Spleen (tissue), 11 donors: ENCODE results near the gene PLB1. TPM values are rescaled to one million over a fixed set of nuclear protein-coding genes. Genes with fewer than 3 reads are reported as not detected.

Experiments used
- DNase-seq: peaks from one replicate; pipeline ENCODE4 v3.0.0-alpha.2; 2020
- H3K27ac ChIP-seq, 8 donors: fragments of 200-600 bp; sonication (generic) in 7 of 8; 1 replicate in 4 of 8; 2 replicates in 4 of 8; pipeline versions ENCODE4 v1.5.0 to v1.8.0; 2016 to 2021; ENCODE audit warnings: inconsistent platforms in 4 of 8, mild to moderate bottlenecking in 4 of 8, moderate library complexity in 1 of 8
- H3K27me3 ChIP-seq, 7 donors: fragments of 200-600 bp; sonication (generic) in 6 of 7; replicated peaks in 1 of 7; 1 replicate in 4 of 7; 2 replicates in 3 of 7; pipeline versions ENCODE4 v1.5.0 to v1.8.0; 2016 to 2021; ENCODE audit warnings: inconsistent platforms in 3 of 7, mild to moderate bottlenecking in 1 of 7
- H3K36me3 ChIP-seq, 6 donors: fragments of 200-600 bp; sonication (generic) in 5 of 6; 1 replicate in 4 of 6; 2 replicates in 2 of 6; pipeline versions ENCODE4 v1.5.0 to v1.8.0; 2016 to 2021; ENCODE audit warnings: inconsistent platforms in 2 of 6
- H3K4me1 ChIP-seq, 6 donors: fragments of 200-600 bp; sonication (generic) in 5 of 6; 1 replicate in 3 of 6; 2 replicates in 3 of 6; pipeline versions ENCODE4 v1.5.0 to v1.8.0; 2016 to 2021; ENCODE audit warnings: inconsistent platforms in 3 of 6
- H3K4me3 ChIP-seq, 8 donors: fragments of 200-600 bp; sonication (generic) in 7 of 8; 1 replicate in 4 of 8; 2 replicates in 4 of 8; pipeline versions ENCODE4 v1.5.0 to v1.8.0; 2016 to 2021; ENCODE audit warnings: inconsistent platforms in 4 of 8, mild to moderate bottlenecking in 4 of 8, moderate library complexity in 2 of 8
- H3K9me3 ChIP-seq, 8 donors: fragments of 200-600 bp; sonication (generic) in 7 of 8; 1 replicate in 4 of 8; 2 replicates in 4 of 8; pipeline versions ENCODE4 v1.5.0 to v1.8.0; 2016 to 2021; ENCODE audit warnings: inconsistent platforms in 4 of 8
- CTCF ChIP-seq, 11 experiments: fragments of 200-600 bp in 7 of 11; fragments of 450-650 bp in 4 of 11; sonication (generic) in 4 of 11; IDR thresholded peaks in 8 of 11; conservative IDR thresholded peaks in 3 of 11; 1 replicate in 7 of 11; 2 replicates in 4 of 11; pipeline versions ENCODE4 v1.4.0 to v1.8.0; 2016 to 2021; ENCODE audit warnings: antibody characterized with exemption in 11 of 11, inconsistent platforms in 4 of 11, mild to moderate bottlenecking in 1 of 11
- POLR2A ChIP-seq, 3 donors: fragments of 450-650 bp; IDR thresholded peaks; one replicate each; pipeline ENCODE4 v1.5.1; 2017; ENCODE audit warnings: antibody characterized with exemption in 3 of 3, mild to moderate bottlenecking in 1 of 3
- POLR2AphosphoS5 ChIP-seq, 3 donors: sonication (generic); formaldehyde crosslinking; IDR thresholded peaks; one replicate each; pipeline ENCODE4 v1.5.1; 2017; ENCODE audit warnings: antibody characterized with exemption in 3 of 3
- WGBS, 5 donors: extraction: QIAGEN DNeasy Blood & Tissue Kit in 3 of 5; methylation state at CpG; one replicate each; pipeline versions ENCODE4 v1.1.5 to v1.1.7; 2013 to 2018; 5-methylcytosine and 5-hydroxymethylcytosine counted together
- intact Hi-C: fragments of 100-400 bp; cut with DNase I; formaldehyde crosslinking; loops from one replicate; pipeline ENCODE4 v1.15.0; 2023; ENCODE audit warnings: low total_unique reads
- polyA plus RNA-seq, 3 donors: library from polyadenylated mRNA; stranded (reverse); fragments of 200-250 nt; gene quantifications; one replicate each; pipeline ENCODE4 v1.2.1, GENCODE V29; 2013
- total RNA-seq, 7 donors: library from RNA; depleted of rRNA in 3 of 7; stranded (reverse); fragments of >200 nt in 3 of 7; fragmentation: NEBNext Ultra II Directional in 4 of 7; extraction: Animal tissue kit (Norgen Biotek cat#: 25700) in 4 of 7; gene quantifications; one replicate each; pipeline versions ENCODE4 v1.1.0 to v1.2.1, GENCODE V29; 2016 to 2021
- donor health status: healthy with polysubstance abuse.
- donor health status: DM: no; HTN: no; CAD: no; lungs with moderate emphysema.
- donor health status: DM: no; HTN: no; CAD: no.
- donor health status: Bipolar disorder and iron deficiency.
- donor health status: healthy.
- donor health status: DM: no; HTN: no; CAD: no.
- donor health status: DM: yes; HTN: yes; CAD: no.

The PLB1 gene
- total and polyA plus RNA-seq, 10 donors, result 3.8 to 45.7 (median 13.9) TPM

DNA sequence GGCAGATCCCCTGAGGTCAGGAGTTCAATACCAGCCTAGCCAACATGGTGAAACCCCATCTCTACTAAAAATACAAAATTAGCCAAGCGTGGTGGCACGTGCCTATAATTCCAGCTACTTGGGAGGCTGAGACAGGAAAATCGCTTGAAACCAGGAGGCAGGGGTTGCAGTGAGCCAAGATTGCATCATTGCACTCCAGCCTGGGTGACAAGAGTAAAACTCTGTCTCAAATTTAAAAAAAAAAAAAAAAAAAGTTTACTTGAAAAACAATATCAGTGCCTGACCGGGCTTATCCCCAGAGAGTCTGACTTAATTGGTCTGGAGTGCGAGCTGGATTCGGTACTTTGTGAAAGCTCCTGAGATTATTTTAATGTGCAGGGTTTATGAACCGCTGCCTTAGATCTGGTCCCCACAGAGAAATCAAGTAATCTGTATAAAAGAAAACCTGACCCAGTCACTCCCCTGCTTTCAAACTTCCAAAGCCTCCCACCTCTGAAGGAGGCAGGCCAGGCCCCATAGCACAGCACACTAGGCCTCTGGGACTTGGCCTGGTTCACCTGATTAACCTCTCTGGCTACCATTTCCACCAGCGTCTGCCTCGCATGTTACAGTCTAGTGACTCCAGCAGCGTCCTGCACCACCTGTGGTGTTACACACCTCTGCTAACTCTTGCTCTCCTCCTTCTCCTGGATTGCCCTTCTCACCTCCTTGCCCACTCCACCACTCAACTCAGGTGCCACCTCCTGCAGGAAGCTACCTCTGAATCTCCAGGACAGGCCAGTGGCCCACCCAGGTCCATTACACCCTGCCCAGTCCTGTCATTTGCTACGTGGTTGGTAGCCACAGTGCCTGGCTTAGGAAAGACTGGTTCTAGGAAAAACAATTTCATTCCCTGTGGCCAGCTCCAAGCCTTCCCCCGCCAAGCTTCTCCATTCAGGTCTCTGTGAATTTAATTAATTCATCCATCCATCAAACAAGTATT is 141.5 kb downstream of the PLB1 start:
- no peaks in the 10 kb centered on the region for H3K27me3 ChIP-seq
- TF ChIP-seq POLR2AphosphoS5 (IDR thresholded peaks at IDR 0.05) (no peak), CTCF (IDR thresholded peaks at IDR 0.05 in 8 of 11, conservative IDR thresholded peaks at IDR 0.05 in 3 of 11) (no peak), POLR2A (IDR thresholded peaks at IDR 0.05) (no peak)
- H3K36me3 ChIP-seq, result peaks cover 0 to 26% (median 0%) of the 10 kb centered on the region in 6 donors
- no peaks in the 10 kb centered on the region for H3K4me1 ChIP-seq
- H3K4me3 ChIP-seq, result no peak overlapping the region
- WGBS, 5 donors, result 90 to 96% (median 93%) methylated on average over 12 of the region's 12 CpGs
- intact Hi-C loops, result no loop called here
- no peak overlapping the region for H3K27ac ChIP-seq
- H3K9me3 ChIP-seq, result no peaks in the 10 kb centered on the region
- no peak for DNase-seq

DNA sequence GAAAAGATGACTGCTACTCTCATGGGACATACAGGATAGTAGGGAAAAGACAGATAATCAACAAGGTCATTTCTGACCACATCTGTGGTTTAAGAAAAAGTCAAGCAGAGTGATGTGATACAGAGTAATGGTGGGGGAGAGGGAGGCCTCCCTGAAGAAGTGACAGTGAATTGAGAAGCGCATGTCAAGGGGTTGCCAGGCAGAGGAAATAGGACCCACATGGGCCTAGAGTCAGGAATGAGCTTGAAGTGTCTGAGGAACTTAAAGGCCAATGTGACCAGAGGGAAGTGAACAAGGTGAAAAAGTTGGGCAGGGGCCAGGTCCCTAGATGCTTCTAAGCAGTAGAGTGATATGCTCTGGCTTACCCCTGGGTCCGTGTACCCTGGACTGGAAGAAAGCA is 142.2 kb downstream of the PLB1 start:
- intact Hi-C loops, result no loop called here

GRCh38 chr2:28639092-28639691 is 143.3 kb downstream of the PLB1 start:
- 77 to 97% (median 86%) methylated on average over 8 of the region's 8 CpGs for WGBS, 5 donors
- H3K27me3 ChIP-seq, result no peaks in the 10 kb centered on the region
- H3K9me3 ChIP-seq, result no peaks in the 10 kb centered on the region
- peaks cover 0 to 8% (median 0%) of the 10 kb centered on the region in 6 donors for H3K36me3 ChIP-seq
- H3K4me1 ChIP-seq, result peaks cover 0 to 6% (median 0%) of the 10 kb centered on the region in 6 donors
- no peak overlapping the region for H3K4me3 ChIP-seq
- no peak overlapping the region for H3K27ac ChIP-seq
- TF ChIP-seq POLR2AphosphoS5 (IDR thresholded peaks at IDR 0.05), result no peak
- intact Hi-C loops, result no loop called here
- no peak for DNase-seq

More for the DNA sequence above, 142.2 kb downstream of the PLB1 start:
- no peak for TF ChIP-seq POLR2A (IDR thresholded peaks at IDR 0.05)
- TF ChIP-seq CTCF (IDR thresholded peaks at IDR 0.05 in 8 of 11, conservative IDR thresholded peaks at IDR 0.05 in 3 of 11), result no peak
- no peak for TF ChIP-seq POLR2AphosphoS5 (IDR thresholded peaks at IDR 0.05)
- Histone ChIP-seq H3K27me3 (no peaks in the 10 kb centered on the region), H3K4me3 (no peak overlapping the region), H3K9me3 (no peaks in the 10 kb centered on the region), H3K36me3 (peaks cover 0 to 19% (median 0%) of the 10 kb centered on the region in 6 donors), H3K4me1 (no peaks in the 10 kb centered on the region), H3K27ac (no peak overlapping the region)
- 75 to 91% (median 82%) methylated on average over 2 of the region's 2 CpGs for WGBS, 5 donors
- no peak for DNase-seq

DNA sequence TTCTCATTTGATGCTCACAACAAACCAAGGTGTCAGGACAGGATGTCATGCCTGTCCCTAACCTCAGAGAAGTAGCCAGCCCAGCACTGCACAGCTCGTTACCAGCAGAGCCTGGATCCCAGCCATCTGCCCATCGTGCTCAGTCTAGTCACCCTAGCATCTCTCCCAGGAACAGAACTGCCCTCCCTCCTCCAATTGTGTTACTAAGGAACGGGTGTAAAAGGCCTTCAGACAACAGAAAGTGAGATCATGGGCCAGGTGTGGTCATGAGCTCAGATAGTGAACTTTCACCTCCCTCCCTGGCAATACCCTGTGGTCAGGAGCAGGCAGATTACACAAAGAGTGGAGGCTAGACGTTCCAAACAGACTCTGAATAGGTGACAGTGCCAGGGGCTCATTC is 144.0 kb downstream of the PLB1 start:
- Histone ChIP-seq H3K4me1 (peaks cover 0 to 8% (median 0%) of the 10 kb centered on the region in 6 donors), H3K27me3 (no peaks in the 10 kb centered on the region), H3K27ac (no peak overlapping the region), H3K9me3 (no peaks in the 10 kb centered on the region), H3K36me3 (peaks cover 0 to 2% (median 0%) of the 10 kb centered on the region in 6 donors), H3K4me3 (no peak overlapping the region)
- TF ChIP-seq POLR2A (IDR thresholded peaks at IDR 0.05), result no peak
- TF ChIP-seq POLR2AphosphoS5 (IDR thresholded peaks at IDR 0.05), result no peak
- no peak for TF ChIP-seq CTCF (IDR thresholded peaks at IDR 0.05 in 8 of 11, conservative IDR thresholded peaks at IDR 0.05 in 3 of 11)
- WGBS, 5 donors, result 65 to 76% (median 70%) methylated on average over 4 of the region's 4 CpGs
- no peak for DNase-seq
- intact Hi-C loops, result no loop called here
